ENCODE measurements around the gene MCF2L2. TPM values are rescaled to one million over a fixed set of nuclear protein-coding genes. Genes with fewer than 3 reads are reported as not detected.
A peak's percentile ranks its signal among the peaks of the same experiment; 100 is the strongest.
"Not testable (repeated sequence)": the region's sequence is repeated elsewhere in the genome, so short reads cannot be mapped to it uniquely, and the experiment has no call there.

Gene MCF2L2
- total and polyA plus RNA-seq, 5 donors from 2014 or later, result 2.1 to 20.7 (median 4.0) TPM

DNA sequence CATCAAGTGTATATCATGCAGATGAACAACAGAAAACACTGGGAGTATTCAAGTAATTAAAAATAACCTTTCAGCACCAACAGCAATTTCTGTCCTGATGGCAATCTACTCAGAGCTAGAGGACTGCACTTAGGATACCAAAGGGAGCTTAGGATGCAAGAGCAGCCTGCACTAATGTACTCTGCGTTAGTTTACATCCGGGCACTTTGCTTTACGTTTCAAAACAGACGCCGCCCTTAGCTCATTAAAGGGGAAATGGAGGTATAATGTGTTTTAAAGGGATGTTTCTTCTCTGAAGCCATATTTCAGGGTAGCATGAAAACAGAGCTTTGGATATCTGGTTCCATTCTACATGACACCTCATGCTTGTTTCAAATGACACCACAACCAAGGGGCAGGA, 189.4 kb downstream of the MCF2L2 start:
- Histone ChIP-seq H3K4me3 (ENCODE audit: low read depth, low read length) (no peak overlapping the region), H3K36me3 (ENCODE audit: control insufficient read depth, insufficient read depth, low read length) (no peaks in the 10 kb centered on the region), H3K4me1 (ENCODE audit: control insufficient read depth, insufficient read depth, low read length, poor library complexity, severe bottlenecking) (no peaks in the 10 kb centered on the region), H3K27me3 (ENCODE audit: control insufficient read depth, insufficient read depth, low read length) (no peaks in the 10 kb centered on the region), H3K27ac (ENCODE audit: insufficient read depth, low read length, poor library complexity, severe bottlenecking) (no peak overlapping the region), H3K9me3 (ENCODE audit: control insufficient read depth in 2 of 2, low read length in 2 of 2) (peaks cover 11 to 16% of the 10 kb centered on the region in 2 experiments)
- Mint-ChIP-seq H3K27ac (no peak overlapping the region), H3K4me3 (no peak overlapping the region), H3K9me3 (peaks cover 5 to 17% (median 11%) of the 10 kb centered on the region in 7 donors), H3K4me1 (peaks cover 0 to under 1% (median 0%) of the 10 kb centered on the region in 4 donors), H3K27me3 (peaks cover 6% of the 10 kb centered on the region), H3K36me3 (no peaks in the 10 kb centered on the region)
- no peak for DNase-seq
- no peak for ATAC-seq (ENCODE audit: low read depth in 2 of 2)

DNA sequence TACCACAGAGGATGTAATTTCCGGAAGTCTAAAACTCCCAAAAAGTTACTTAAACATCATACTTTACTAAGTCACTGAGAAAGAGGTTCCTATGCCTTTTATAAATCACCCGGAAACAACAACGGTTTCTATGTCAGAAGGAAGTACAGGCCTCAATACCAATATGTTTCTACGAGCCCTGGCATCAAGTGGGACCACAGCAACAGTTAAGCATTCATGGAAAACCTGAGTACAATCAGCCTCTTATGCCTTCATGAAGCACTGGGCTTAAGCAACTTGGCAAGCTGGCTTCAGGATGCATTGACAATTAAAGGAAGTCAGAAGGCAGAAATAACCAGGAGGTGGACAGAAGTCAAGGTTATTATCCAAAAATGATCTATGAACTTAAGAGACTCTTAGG, 194.5 kb downstream of the MCF2L2 start:
- no peak for ATAC-seq (ENCODE audit: low read depth in 2 of 2)
- no peaks in the 10 kb centered on the region for H3K27me3 Mint-ChIP-seq
- H3K4me3 Mint-ChIP-seq, result no peak overlapping the region
- H3K9me3 ChIP-seq (ENCODE audit: control insufficient read depth in 2 of 2, low read length in 2 of 2), result no peaks in the 10 kb centered on the region
- DNase-seq, result no peak
- no peaks in the 10 kb centered on the region for H3K4me1 ChIP-seq (ENCODE audit: control insufficient read depth, insufficient read depth, low read length, poor library complexity, severe bottlenecking)
- H3K4me1 Mint-ChIP-seq, result peaks cover 0 to 3% (median 0%) of the 10 kb centered on the region in 4 donors
- no peaks in the 10 kb centered on the region for H3K9me3 Mint-ChIP-seq
- H3K27ac Mint-ChIP-seq, result no peak overlapping the region
- H3K36me3 Mint-ChIP-seq, result no peaks in the 10 kb centered on the region
- no peak overlapping the region for H3K4me3 ChIP-seq (ENCODE audit: low read depth, low read length)
- no peaks in the 10 kb centered on the region for H3K36me3 ChIP-seq (ENCODE audit: control insufficient read depth, insufficient read depth, low read length)
- no peak overlapping the region for H3K27ac ChIP-seq (ENCODE audit: insufficient read depth, low read length, poor library complexity, severe bottlenecking)
- H3K27me3 ChIP-seq (ENCODE audit: control insufficient read depth, insufficient read depth, low read length), result no peaks in the 10 kb centered on the region

DNA sequence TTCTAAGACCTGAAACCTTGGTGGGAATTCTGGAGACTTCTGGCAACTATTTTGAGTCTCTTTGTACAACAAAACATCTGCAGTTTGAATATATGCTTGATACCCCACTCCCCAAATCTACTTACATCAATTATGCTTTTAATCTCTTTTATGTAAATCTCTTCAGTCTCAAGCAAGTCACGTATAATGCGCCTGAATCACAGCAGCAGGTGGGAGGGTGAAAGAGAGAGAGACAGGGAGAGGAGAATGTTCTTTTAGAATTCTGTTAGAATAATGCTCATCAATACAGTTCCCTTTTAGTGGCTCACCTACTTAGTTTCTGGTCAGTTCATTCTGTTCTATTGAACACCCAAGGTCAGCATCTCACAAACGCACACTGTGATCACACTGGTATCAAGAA, 197.6 kb downstream of the MCF2L2 start:
- peaks cover 0 to 3% (median 0%) of the 10 kb centered on the region in 4 donors for H3K4me1 Mint-ChIP-seq

DNA sequence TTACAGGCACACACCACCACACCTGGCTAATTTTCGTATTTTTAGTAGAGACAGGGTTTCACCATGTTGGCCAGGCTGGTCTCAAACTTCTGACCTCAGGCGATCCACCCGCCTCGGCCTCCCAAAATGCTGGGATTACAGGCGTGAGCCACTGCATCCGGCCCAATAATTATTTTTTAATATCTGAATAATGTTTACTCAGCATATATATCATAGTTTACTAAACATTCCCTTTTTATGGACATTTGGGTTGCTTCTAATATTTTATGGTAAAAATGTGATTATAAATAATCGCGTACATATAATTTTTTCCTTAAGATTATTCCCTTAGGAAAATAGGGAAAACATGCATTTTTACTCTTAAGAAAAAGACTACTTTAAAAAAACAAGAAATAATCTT, 198.2 kb downstream of the MCF2L2 start:
- H3K4me1 ChIP-seq (ENCODE audit: control insufficient read depth, insufficient read depth, low read length, poor library complexity, severe bottlenecking); H3K27ac Mint-ChIP-seq; DNase-seq; H3K36me3 ChIP-seq (ENCODE audit: control insufficient read depth, insufficient read depth, low read length); H3K27me3 Mint-ChIP-seq; H3K4me3 Mint-ChIP-seq; H3K36me3 Mint-ChIP-seq; H3K9me3 ChIP-seq (ENCODE audit: control insufficient read depth in 2 of 2, low read length in 2 of 2); H3K4me3 ChIP-seq (ENCODE audit: low read depth, low read length); H3K27me3 ChIP-seq (ENCODE audit: control insufficient read depth, insufficient read depth, low read length); H3K9me3 Mint-ChIP-seq; H3K4me1 Mint-ChIP-seq; ATAC-seq (ENCODE audit: low read depth in 2 of 2); H3K27ac ChIP-seq (ENCODE audit: insufficient read depth, low read length, poor library complexity, severe bottlenecking): not testable (repeated sequence)

More for the DNA sequence above, 197.6 kb downstream of the MCF2L2 start:
- Mint-ChIP-seq H3K4me3 (no peak overlapping the region), H3K9me3 (no peaks in the 10 kb centered on the region), H3K36me3 (peaks cover 4% of the 10 kb centered on the region), H3K27me3 (no peaks in the 10 kb centered on the region), H3K27ac (peak overlapping the region in 1 of 3 donors; percentile 34)
- H3K36me3 ChIP-seq (ENCODE audit: control insufficient read depth, insufficient read depth, low read length), result no peaks in the 10 kb centered on the region
- no peak overlapping the region for H3K27ac ChIP-seq (ENCODE audit: insufficient read depth, low read length, poor library complexity, severe bottlenecking)
- no peak overlapping the region for H3K4me3 ChIP-seq (ENCODE audit: low read depth, low read length)
- no peaks in the 10 kb centered on the region for H3K27me3 ChIP-seq (ENCODE audit: control insufficient read depth, insufficient read depth, low read length)
- DNase-seq, result no peak
- no peaks in the 10 kb centered on the region for H3K9me3 ChIP-seq (ENCODE audit: control insufficient read depth in 2 of 2, low read length in 2 of 2)
- ATAC-seq (ENCODE audit: low read depth in 2 of 2), result no peak
- no peaks in the 10 kb centered on the region for H3K4me1 ChIP-seq (ENCODE audit: control insufficient read depth, insufficient read depth, low read length, poor library complexity, severe bottlenecking)

DNA sequence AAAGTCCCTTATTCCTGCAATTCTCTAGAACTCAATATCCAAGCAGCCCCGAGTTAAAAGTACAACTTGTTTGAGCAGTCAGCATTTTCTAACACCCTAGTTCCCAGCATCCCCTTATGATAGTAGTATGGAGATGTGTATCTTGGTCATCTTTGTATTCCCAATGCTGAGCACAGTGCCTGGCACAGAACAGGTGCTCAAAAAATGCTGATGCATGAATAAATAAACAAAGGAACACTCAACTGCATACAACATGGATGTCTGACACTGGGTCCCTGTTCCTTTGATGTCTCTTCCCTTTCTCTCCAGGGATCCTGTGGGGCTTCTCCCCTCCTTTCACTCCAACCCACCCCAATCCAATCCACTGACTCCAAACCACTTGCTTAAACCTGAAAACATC, 199.2 kb downstream of the MCF2L2 start:
- no peaks in the 10 kb centered on the region for H3K9me3 ChIP-seq (ENCODE audit: control insufficient read depth in 2 of 2, low read length in 2 of 2)
- H3K4me3 ChIP-seq (ENCODE audit: low read depth, low read length), result no peak overlapping the region
- DNase-seq (no peak), ATAC-seq (ENCODE audit: low read depth in 2 of 2) (no peak)
- H3K9me3 Mint-ChIP-seq, result no peaks in the 10 kb centered on the region
- H3K27me3 ChIP-seq (ENCODE audit: control insufficient read depth, insufficient read depth, low read length), result no peaks in the 10 kb centered on the region
- no peak overlapping the region for H3K27ac Mint-ChIP-seq
- no peak overlapping the region for H3K27ac ChIP-seq (ENCODE audit: insufficient read depth, low read length, poor library complexity, severe bottlenecking)
- peaks cover 0 to 11% (median 10%) of the 10 kb centered on the region in 4 donors for H3K4me1 Mint-ChIP-seq
- no peaks in the 10 kb centered on the region for H3K36me3 ChIP-seq (ENCODE audit: control insufficient read depth, insufficient read depth, low read length)
- peaks cover 9% of the 10 kb centered on the region for H3K4me1 ChIP-seq (ENCODE audit: control insufficient read depth, insufficient read depth, low read length, poor library complexity, severe bottlenecking)
- no peaks in the 10 kb centered on the region for H3K27me3 Mint-ChIP-seq
- peaks cover 4% of the 10 kb centered on the region for H3K36me3 Mint-ChIP-seq
- H3K4me3 Mint-ChIP-seq, result no peak overlapping the region

DNA sequence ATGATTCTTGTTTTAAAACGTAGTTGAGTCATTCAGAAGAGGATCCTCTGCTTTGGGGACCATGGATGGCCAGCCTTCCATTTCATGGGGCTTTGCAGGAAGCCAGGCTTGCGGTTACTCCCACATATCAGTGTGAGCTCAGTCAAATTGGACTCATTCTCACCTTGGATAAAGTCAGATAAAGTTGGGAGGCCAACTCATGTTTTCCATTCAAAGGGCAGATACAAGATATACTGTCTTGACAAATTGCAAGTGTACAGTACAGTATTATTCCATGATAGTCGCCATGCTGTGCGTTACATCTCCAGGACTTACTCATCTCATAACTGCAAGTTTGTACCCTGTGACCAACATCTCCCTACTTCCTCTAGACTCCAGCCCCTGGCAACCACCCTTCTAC, 200.8 kb downstream of the MCF2L2 start:
- no peak overlapping the region for H3K27ac Mint-ChIP-seq
- peaks cover 0 to 15% (median 13%) of the 10 kb centered on the region in 4 donors for H3K4me1 Mint-ChIP-seq
- no peaks in the 10 kb centered on the region for H3K27me3 Mint-ChIP-seq
- H3K9me3 ChIP-seq (ENCODE audit: control insufficient read depth in 2 of 2, low read length in 2 of 2), result no peaks in the 10 kb centered on the region
- H3K27ac ChIP-seq (ENCODE audit: insufficient read depth, low read length, poor library complexity, severe bottlenecking), result no peak overlapping the region
- H3K27me3 ChIP-seq (ENCODE audit: control insufficient read depth, insufficient read depth, low read length), result no peaks in the 10 kb centered on the region
- no peaks in the 10 kb centered on the region for H3K36me3 ChIP-seq (ENCODE audit: control insufficient read depth, insufficient read depth, low read length)
- DNase-seq (no peak), ATAC-seq (ENCODE audit: low read depth in 2 of 2) (no peak)
- no peak overlapping the region for H3K4me3 ChIP-seq (ENCODE audit: low read depth, low read length)
- no peaks in the 10 kb centered on the region for H3K9me3 Mint-ChIP-seq
- peaks cover 4% of the 10 kb centered on the region for H3K36me3 Mint-ChIP-seq
- no peak overlapping the region for H3K4me3 Mint-ChIP-seq
- H3K4me1 ChIP-seq (ENCODE audit: control insufficient read depth, insufficient read depth, low read length, poor library complexity, severe bottlenecking), result peaks cover 10% of the 10 kb centered on the region

DNA sequence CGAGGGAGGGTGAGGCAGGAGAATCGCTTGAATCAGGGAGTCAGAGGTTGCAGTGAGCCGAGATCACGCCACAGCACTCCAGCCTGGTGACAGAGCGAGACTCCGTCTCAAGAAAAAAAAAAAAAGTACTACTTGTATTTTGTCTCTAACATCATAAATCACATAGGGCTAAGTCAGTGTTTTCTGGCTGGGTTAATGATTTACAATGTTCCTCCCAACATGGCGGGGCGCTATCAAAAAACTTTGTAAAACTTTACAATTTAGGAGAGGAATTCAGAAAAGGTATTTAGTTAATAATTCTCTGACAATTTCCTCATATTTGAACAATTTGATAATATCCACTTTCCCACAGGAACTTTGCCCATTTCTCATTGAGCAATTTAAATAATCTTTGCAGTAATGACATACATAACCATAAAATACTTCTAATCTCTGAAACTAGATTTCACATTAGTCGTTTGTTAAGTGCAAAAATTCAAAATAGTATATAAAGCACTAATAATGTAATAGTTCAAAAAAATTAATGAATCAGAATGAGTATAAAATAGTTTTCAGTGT, 202.0 kb downstream of the MCF2L2 start:
- Mint-ChIP-seq H3K4me1 (peaks cover 0 to 15% (median 13%) of the 10 kb centered on the region in 4 donors), H3K27me3 (no peaks in the 10 kb centered on the region), H3K36me3 (peaks cover 4% of the 10 kb centered on the region), H3K4me3 (no peak overlapping the region), H3K27ac (no peak overlapping the region), H3K9me3 (no peaks in the 10 kb centered on the region)
- H3K4me1 ChIP-seq (ENCODE audit: control insufficient read depth, insufficient read depth, low read length, poor library complexity, severe bottlenecking), result peaks cover 10% of the 10 kb centered on the region
- DNase-seq, result no peak
- no peak overlapping the region for H3K4me3 ChIP-seq (ENCODE audit: low read depth, low read length)
- ATAC-seq (ENCODE audit: low read depth in 2 of 2), result no peak
- H3K36me3 ChIP-seq (ENCODE audit: control insufficient read depth, insufficient read depth, low read length), result no peaks in the 10 kb centered on the region
- H3K9me3 ChIP-seq (ENCODE audit: control insufficient read depth in 2 of 2, low read length in 2 of 2), result no peaks in the 10 kb centered on the region
- no peaks in the 10 kb centered on the region for H3K27me3 ChIP-seq (ENCODE audit: control insufficient read depth, insufficient read depth, low read length)
- H3K27ac ChIP-seq (ENCODE audit: insufficient read depth, low read length, poor library complexity, severe bottlenecking), result no peak overlapping the region
